ENCODE data around the gene PHYHIPL. TPM values are rescaled to one million over a fixed set of nuclear protein-coding genes. Genes with fewer than 3 reads are reported as not detected.

The PHYHIPL gene
- total and polyA plus RNA-seq, 2 of the 8 experiments (the other 6 are each of a cell fraction or from before 2014, with no cell fraction given), result 0.23 to 0.48 TPM

DNA sequence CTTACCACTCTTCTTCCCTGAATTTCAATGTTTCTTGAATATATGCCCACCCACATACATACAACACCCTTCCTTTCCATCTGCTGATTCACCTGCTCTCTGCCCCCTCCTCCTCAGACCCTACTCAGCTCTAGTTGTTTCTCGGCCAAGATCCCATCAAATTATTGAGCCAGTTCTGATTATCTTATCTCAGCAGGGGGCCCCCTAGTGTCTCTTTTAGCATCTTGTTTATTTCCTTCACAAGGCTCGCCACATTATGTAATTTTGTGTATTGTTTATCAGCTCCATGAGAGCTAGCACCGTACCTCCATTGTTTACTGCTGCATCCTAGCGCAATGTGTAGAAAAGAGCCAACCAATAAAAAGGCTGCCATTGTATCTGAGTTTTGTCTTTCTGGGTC is 114.0 kb downstream of the PHYHIPL start:
- no peak overlapping the region for H3K23ac ChIP-seq (ENCODE audit: insufficient read length)
- H3K56ac ChIP-seq (replicated peaks; ENCODE audit: insufficient read length, low read depth, low read length), result no peak overlapping the region
- H2BK120ac ChIP-seq (replicated peaks; ENCODE audit: low read depth, low read length), result no peak overlapping the region
- DNase-seq (ENCODE audit: low read depth in 1 of 2, low spot score in 2 of 2) (no peak), FAIRE-seq (no peak)
- no peak overlapping the region for H2AFZ ChIP-seq (ENCODE audit: low read length)
- ChIA-PET POLR2A (ENCODE audit: partially characterized antibody) (no interaction called here), CTCF (ENCODE audit: partially characterized antibody) (interaction anchor here (0.9 to 1.8 kb wide), 4 partner anchors 9 to 290 kb away, joined by 3 to 4 read pairs (median 3); no protein-coding TSS in a partner anchor)
- H4K91ac ChIP-seq (replicated peaks; ENCODE audit: insufficient read length, low read length), result no peak overlapping the region
- H3K9me3 ChIP-seq (ENCODE audit: insufficient read depth in 2 of 2, low read depth in 1 of 2, low read length in 1 of 2), result no peaks in the 10 kb centered on the region
- no peak overlapping the region for H2AK5ac ChIP-seq (ENCODE audit: low read depth, low read length)
- H3K4me1 ChIP-seq (replicated peaks in 1 of 4; ENCODE audit: control insufficient read depth in 3 of 4, insufficient read depth in 4 of 4, low read length in 3 of 4), result peaks cover 3 to 8% (median 6%) of the 10 kb centered on the region in 4 experiments; a peak in 4 of 7 replicates
- no peak overlapping the region for H3K18ac ChIP-seq (ENCODE audit: extremely low read depth, low read length)
- no peak overlapping the region for H2BK20ac ChIP-seq (ENCODE audit: low read length)
- no peaks in the 10 kb centered on the region for H3K79me1 ChIP-seq (ENCODE audit: low read depth, low read length)
- H4K20me1 ChIP-seq (replicated peaks in 1 of 2; ENCODE audit: control insufficient read depth in 1 of 2, insufficient read depth in 2 of 2, low read length in 2 of 2), result no peaks in the 10 kb centered on the region
- no peak overlapping the region for H4K8ac ChIP-seq (ENCODE audit: extremely low read depth, insufficient read depth, low read length)
- H3K79me2 ChIP-seq (ENCODE audit: control insufficient read depth in 1 of 2, insufficient read depth in 2 of 2, low read length in 2 of 2), result no peaks in the 10 kb centered on the region
- H2BK15ac ChIP-seq (ENCODE audit: low read length), result no peak overlapping the region
- H2BK12ac ChIP-seq (ENCODE audit: low read depth, low read length), result no peak overlapping the region
- no peak overlapping the region for H3K4me3 ChIP-seq (ENCODE audit: extremely low read depth in 1 of 4, insufficient read depth in 2 of 4, low read depth in 3 of 4, low read length in 4 of 4)
- H3K23me2 ChIP-seq (ENCODE audit: low read depth, low read length), result no peaks in the 10 kb centered on the region
- H4K5ac ChIP-seq (ENCODE audit: insufficient read length, low read depth, low read length), result no peak overlapping the region
- 85% methylated on average over 4 of the region's 4 CpGs; no CpG with 5 or more reads in 1 of the 2 experiments for WGBS, 2 experiments (ENCODE audit: extremely low coverage in 1 of 2, insufficient coverage in 1 of 2, insufficient read length in 1 of 2, insufficient replicate concordance in 2 of 2, low coverage in 1 of 2, low lambda C conversion rate in 2 of 2, missing lambda C conversion rate in 1 of 2)
- H3K14ac ChIP-seq (ENCODE audit: insufficient read length), result no peak overlapping the region
- no peak overlapping the region for H2BK5ac ChIP-seq (ENCODE audit: low read depth, low read length)
- no peaks in the 10 kb centered on the region for H3K36me3 ChIP-seq (ENCODE audit: control insufficient read depth in 2 of 4, insufficient read depth in 4 of 4, low read length in 3 of 4)
- peak overlapping the region in 1 of 2 experiments; percentile 23; a peak in 1 of 4 replicates for H3K4me2 ChIP-seq (ENCODE audit: insufficient read depth in 1 of 2, low read depth in 2 of 2, low read length in 2 of 2)
- no peak overlapping the region for H3K27ac ChIP-seq (ENCODE audit: low read depth, low read length)
- no peak overlapping the region for H3K9ac ChIP-seq (replicated peaks in 1 of 4; ENCODE audit: extremely low read depth in 1 of 4, low read depth in 3 of 4, low read length in 3 of 4)
- H3K4ac ChIP-seq (replicated peaks; ENCODE audit: insufficient read length, low read depth, low read length), result no peak overlapping the region
- no peaks in the 10 kb centered on the region for H3K27me3 ChIP-seq (replicated peaks in 1 of 4; ENCODE audit: control insufficient read depth in 3 of 4, extremely low read depth in 1 of 4, insufficient read depth in 3 of 4, low read length in 3 of 4)
- TF ChIP-seq EP300 (IDR thresholded peaks at IDR 0.05; ENCODE audit: borderline replicate concordance in 1 of 2, low read depth in 2 of 2, low read length in 2 of 2), result no peak
- no peak for TF ChIP-seq CTBP2 (IDR thresholded peaks at IDR 0.05; ENCODE audit: borderline replicate concordance, insufficient read depth, insufficient read length, low read length)
- TF ChIP-seq KDM1A (IDR thresholded peaks at IDR 0.05; ENCODE audit: borderline replicate concordance, low read length), result no peak
- TF ChIP-seq RAD21 (IDR thresholded peaks at IDR 0.05 in 1 of 2, conservative IDR thresholded peaks at IDR 0.05 in 1 of 2; ENCODE audit: low read depth in 2 of 2, low read length in 2 of 2), result no peak
- TF ChIP-seq RBBP5 (IDR thresholded peaks at IDR 0.05; ENCODE audit: borderline replicate concordance, low read depth, low read length), result no peak
- no peak for TF ChIP-seq YY1 (IDR thresholded peaks at IDR 0.05; ENCODE audit: low read depth, low read length)
- no peak for TF ChIP-seq SP4 (IDR thresholded peaks at IDR 0.05; ENCODE audit: low read length)
- no peak for TF ChIP-seq CHD1 (IDR thresholded peaks at IDR 0.05; ENCODE audit: low read depth, low read length)
- no peak for TF ChIP-seq POLR2A (IDR thresholded peaks at IDR 0.05; ENCODE audit: control extremely low read depth in 1 of 2, low read depth in 2 of 2, low read length in 2 of 2)
- no peak for TF ChIP-seq BCL11A (IDR thresholded peaks at IDR 0.05; ENCODE audit: low read depth in 2 of 2, low read length in 2 of 2)
- no peak for TF ChIP-seq TEAD4 (IDR thresholded peaks at IDR 0.05; ENCODE audit: low read depth, low read length)
- TF ChIP-seq CREB1 (IDR thresholded peaks at IDR 0.05), result no peak
- no peak for TF ChIP-seq SAP30 (IDR thresholded peaks at IDR 0.05; ENCODE audit: insufficient read depth, insufficient replicate concordance, low read length)
- TF ChIP-seq RNF2 (IDR thresholded peaks at IDR 0.05; ENCODE audit: borderline replicate concordance, low read depth, low read length, missing control alignments, poor library complexity, severe bottlenecking), result no peak
